Measurements from ENCODE around the gene CDR2L.
"Not testable (repeated sequence)": the region's sequence is repeated elsewhere in the genome, so short reads cannot be mapped to it uniquely, and the experiment has no call there.

CDR2L gene

DNA sequence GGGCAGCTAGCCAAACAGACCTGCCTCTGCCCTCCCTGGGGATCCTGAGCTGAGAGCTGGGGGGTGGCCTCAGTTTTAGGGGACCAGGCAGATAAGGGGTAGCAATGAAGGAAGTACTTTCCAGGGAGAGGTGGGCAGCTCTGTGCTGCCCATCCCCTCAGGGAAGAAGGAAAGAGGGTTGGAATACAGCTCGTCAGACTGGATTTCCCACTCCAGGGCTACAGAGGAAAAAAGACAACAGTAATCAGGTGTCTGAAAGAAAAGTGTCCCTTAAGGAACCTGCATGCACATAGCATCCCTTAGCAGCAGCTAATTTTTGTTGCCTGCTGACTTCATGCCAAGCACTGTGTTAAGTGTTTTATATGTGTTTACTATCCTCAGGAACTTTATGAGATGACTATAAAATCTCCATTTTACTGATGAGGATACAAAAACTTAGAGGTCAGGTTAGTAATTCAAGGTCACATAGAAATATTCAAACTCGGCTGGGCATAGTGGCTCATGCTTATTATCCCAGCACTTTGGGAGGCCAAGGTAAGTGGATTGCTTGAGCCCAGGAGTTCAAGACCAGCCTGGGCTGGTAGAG lies 21.8 kb downstream of the CDR2L start:
- DNase-seq (ENCODE audit: low read depth in 1 of 2, low spot score in 1 of 2), result no peak

DNA sequence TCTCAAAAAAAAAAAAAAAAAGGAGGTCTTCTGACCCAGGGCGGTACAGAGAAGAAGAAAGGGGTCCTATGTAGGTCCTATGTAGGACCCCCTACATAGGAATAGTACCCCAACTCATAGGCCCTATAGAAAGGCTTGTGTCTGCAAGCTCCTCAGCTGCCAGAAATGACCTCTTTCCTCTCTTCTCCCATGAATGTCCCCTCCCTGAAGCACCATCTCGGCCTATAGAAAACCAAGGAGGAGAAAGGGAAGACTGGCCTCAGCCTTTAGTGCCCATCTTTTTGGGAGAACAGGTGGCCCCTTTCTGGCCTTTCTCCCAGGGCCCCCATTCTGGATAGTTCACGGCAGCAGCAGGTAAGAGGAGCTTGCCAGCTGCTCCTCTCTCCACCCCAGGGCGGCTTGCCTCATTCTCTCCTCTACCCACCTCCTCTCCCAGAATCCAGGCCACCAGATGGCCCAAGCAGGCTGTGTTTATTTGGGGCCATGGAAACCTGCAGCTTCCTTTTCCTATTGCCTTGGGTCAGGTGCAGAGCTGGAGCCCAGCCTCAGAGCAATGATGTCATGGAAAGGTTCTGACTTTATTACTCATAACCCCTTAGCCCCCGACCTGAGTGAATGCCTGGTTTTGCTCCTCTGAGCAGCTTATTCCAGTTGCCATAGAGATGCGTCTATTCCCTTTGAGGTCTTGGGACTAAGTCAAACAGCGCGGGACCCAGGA lies 23.4 kb downstream of the CDR2L start:
- DNase-seq (ENCODE audit: low read depth in 1 of 2, low spot score in 1 of 2), result no peak

DNA sequence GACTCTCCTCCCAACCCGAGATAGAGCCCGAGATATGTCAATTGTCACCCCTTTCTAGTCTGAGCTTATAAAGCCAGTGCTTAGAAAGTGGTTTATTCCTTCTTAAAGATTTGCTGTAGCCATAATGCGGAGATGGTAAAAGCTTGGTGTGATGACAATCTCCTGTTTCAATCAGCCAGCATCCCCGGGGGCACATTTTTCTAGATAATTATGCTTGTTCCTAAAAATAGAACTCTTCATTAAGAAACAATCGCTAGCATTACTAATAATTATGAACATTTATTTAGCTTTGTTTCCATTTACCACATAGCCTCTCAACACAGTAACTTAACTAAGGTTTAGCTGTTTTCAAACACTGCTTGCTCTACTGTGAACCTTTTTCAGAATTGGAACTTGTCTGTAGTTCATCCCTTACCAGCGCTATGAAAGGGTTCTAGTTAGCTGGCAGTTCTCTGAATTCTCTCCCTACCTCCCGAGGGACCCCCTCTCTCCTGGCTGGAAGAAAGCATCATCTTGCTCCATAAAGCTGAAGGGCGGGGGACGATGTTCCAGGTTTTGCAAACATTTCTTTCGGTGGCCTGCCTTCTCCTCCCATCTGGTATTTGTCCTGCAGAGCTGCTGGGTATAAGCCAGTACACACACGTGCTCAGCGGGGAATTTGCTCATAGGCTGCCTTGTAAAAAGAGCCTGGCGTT lies 24.1 kb downstream of the CDR2L start:
- no peak for DNase-seq (ENCODE audit: low read depth in 1 of 2, low spot score in 1 of 2)

DNA sequence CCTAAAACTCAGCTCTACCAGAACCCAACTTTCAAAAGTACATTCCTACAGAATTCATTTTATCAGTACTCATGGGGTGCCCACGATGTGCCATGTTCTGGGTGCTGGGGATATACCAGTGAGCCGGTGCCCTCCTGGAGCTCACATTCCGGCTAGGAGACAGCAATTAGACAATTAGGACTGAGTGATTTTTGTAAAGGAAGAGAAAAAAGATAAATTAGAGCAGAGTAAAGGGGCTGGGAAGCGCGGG lies 24.6 kb downstream of the CDR2L start:
- DNase-seq (ENCODE audit: low read depth in 1 of 2, low spot score in 1 of 2), result no peak

DNA sequence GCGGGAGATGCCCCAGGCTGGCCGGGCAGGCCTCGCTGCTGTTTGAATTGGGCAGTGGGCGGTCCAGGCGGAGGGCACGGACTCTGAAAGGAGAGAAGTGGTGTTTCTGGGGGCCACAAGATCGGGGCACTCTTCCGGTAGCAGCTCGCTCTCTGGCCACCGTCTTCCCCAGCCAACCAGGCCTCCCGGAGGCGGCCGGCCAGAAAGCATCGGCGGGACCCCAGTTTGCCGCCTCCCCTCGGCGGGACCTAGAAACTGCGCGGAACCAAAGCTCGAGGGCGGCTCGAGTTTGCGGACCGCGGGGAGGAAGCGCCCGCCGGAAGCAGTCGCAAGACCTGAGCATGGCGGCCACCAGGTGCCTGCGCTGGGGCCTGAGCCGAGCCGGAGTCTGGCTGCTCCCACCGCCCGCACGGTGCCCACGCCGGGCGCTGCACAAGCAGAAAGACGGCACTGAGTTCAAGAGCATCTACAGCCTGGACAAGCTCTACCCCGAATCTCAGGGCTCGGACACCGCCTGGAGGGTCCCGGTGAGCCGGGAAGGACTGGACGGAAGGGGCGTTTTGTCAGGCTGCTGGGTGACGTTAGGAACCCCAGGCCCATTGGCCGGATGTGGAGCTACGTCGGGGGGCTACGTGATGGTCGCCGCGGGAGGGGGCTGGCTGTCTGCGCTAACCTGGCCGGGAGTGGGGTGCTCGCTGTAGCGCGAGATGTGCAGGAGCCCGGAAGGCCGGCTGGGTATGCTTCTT lies 25.1 kb downstream of the CDR2L start, which contains the start of gene MRPL58:
Gene MRPL58 (plus strand): TSS at position 325 of the 746 bp plus-strand sequence. CDS start 17 bp downstream, at position 342.
- DNase-seq (ENCODE audit: low read depth in 1 of 2, low spot score in 1 of 2), result peak; percentile 61 to 72

DNA sequence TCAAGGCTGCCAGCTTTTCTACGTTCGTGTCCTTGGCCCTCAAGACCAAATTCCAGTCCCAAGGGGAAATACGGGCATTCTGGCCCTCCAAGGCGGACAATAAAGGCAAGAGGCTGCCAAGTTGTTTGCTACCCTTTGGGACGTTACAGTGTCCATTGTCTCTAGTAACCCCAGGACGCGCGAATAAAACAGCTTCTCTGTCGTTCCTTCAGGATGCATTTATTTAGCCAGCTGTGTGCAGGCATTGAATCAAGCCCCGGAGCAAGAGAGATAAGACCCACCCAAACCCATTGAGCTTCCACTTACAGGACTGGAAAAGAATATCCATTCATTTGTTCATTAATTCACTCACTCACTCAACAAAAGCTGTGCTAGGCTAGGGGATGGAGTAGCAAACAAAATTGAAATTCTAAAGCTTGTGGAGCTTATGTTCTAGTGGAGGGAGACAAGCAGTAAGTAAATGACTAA lies 25.7 kb downstream of the CDR2L start:
- no peak for DNase-seq (ENCODE audit: low read depth in 1 of 2, low spot score in 1 of 2)

DNA sequence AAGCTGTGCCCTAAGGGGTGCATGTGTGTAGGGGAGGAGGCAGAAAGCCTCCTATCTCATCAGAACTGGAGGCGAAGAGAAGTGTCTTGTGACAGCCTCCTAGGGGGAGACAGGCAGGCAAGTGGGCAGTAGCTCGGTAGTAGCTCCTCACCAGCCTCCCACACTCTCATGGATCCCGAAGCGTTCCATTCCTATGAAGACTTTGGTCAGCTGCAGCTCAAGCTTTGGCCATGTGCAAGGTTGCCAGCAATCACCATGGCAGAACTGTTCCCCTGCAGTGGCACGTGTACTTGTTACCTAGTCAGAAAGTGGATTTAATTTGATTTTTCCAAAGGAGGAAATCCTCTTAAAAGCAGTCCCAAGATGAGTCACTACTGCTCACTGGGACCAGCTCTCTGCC lies 31.7 kb downstream of the CDR2L start:
- no peak for DNase-seq (ENCODE audit: low read depth in 1 of 2, low spot score in 1 of 2)

DNA sequence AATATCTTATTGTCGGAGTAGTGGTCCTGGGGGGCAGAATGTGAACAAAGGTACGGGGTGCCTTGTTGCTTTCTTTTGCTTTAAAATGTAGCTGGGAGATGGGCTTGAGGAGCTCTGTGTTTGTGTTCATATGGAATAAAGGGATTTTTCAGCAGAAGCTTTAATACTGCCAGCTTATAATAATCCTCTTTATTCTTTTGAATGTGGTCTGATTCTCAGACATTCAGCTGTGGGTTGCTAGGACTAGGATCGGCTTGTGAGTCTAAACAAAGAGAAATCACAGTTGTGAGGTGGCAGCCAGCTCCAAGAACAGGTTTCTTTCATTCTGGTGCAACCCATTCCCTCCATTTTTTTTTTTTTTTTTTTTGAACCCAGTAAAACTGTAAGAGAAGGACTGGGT lies 32.3 kb downstream of the CDR2L start:
- DNase-seq (ENCODE audit: low read depth in 1 of 2, low spot score in 1 of 2), result no peak

DNA sequence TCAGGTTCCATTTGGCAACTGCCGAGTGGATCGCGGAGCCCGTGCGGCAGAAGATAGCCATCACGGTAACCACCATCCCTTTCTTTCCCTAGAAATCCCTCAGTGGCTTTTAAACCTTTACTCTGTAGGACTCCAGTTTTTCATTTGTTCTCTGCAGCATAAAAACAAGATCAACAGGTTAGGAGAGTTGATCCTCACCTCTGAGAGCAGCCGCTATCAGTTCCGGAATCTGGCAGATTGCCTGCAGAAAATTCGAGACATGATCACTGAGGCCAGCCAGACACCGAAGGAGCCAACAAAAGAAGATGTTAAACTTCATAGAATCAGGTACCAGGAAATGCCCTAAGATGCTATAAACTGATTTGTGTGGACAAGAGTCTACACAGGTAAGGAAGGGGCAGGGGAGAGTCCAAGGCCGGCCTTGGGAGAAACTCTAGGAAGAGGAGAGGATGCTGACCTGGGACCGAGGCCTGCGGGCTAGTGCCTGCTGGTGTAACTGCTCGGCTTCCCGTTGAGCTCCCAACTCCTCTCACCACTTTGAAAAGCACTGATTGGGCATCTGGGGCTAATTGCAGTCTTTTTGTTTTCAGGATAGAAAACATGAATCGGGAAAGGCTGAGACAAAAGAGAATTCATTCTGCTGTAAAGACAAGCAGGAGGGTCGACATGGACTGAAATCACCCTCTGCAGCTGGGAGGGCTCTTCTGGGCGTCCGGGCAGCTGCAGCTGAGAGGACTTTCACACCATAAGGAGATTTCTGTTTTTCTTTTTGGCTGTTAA lies 33.1 kb downstream of the CDR2L start:
- DNase-seq (ENCODE audit: low read depth in 1 of 2, low spot score in 1 of 2), result no peak

DNA sequence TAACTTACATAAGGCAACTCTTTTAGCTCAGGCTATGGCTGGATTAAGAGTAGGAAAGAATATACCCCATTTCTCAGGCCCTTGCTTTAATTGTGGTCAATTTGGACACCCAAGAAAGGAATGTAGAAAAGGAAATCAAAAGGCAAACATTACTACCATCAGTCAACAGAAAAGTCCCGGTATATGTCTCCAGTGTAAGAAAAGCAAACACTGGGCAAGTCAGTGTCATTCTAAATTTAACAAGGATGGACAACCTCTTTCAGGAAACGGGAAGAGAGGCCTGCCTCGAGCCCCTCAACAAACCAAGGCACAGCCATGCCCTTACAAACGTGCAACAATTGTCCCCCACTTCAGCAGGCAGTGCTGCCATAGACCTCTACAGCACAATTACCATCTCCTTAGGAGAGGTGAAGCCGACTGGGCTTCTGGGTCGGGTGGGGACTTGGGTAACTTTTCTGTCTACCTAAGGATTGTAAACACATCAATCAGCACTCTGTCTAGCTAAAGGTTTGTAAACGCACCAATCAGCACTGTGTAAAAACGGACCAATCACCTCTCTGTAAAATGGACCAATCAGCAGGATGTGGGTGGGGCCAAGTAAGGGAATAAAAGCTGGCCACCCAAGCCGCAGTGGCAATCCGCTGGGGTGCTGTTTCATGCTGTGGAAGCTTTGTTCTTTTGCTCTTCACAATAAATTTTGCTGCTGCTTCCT lies 37.4 kb downstream of the CDR2L start:
- no peak for DNase-seq (ENCODE audit: low read depth in 1 of 2, low spot score in 1 of 2)

DNA sequence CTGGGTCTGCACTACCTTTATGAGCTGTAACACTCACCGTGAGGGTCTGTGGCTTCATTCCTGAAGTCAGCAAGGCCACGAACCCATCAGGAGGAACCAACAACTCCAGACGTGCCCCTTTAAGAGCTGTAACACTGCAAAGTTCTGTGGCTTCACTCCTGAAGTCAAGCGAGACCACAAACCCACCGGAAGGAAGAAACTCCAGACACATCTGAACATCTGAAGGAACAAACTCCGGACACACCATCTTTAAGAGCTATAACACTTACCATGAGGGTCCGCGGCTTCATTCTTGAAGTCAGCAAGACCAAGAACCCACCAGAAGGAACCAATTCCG lies 37.9 kb downstream of the CDR2L start:
- DNase-seq (ENCODE audit: low read depth in 1 of 2, low spot score in 1 of 2), result not testable (repeated sequence)

DNA sequence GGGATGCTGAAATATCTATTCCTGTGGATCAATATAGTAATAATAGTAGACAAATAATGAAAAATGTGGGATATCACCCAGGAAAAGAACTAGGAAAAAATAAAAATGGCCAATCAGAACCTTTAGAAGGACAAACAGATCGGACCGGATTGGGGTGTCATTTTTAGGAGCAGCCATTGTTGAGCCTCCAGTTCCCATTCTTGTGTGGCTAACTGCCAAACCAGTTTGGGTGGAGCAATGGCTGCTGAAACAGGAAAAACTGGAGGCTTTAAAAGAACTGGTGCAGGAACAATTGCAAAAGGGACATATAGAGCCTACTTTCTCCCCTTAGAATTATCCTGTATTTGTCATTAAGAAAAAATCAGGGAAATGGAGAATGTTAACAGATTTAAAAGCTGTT lies 39.2 kb downstream of the CDR2L start:
- DNase-seq (ENCODE audit: low read depth in 1 of 2, low spot score in 1 of 2), result not testable (repeated sequence)

DNA sequence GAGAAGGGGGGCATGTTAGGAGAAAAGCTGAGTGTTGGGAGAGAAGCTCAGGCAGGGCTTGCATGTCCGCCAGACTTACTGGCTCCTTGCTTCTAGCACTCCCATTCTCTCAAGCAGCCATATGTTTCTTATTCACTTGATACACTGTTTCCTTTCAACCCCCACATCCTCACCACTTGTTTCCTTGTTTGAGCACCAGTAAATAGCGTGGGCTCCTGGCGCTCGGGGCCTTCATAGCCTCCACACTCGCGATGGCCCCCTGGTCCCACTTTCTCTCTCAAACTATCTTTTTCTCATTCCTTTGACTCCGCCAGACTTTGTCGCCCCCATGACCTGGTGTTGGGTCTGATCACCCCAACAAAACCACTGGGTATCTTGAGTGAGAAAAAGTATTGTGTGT lies 42.7 kb downstream of the CDR2L start:
- no peak for DNase-seq (ENCODE audit: low read depth in 1 of 2, low spot score in 1 of 2)

DNA sequence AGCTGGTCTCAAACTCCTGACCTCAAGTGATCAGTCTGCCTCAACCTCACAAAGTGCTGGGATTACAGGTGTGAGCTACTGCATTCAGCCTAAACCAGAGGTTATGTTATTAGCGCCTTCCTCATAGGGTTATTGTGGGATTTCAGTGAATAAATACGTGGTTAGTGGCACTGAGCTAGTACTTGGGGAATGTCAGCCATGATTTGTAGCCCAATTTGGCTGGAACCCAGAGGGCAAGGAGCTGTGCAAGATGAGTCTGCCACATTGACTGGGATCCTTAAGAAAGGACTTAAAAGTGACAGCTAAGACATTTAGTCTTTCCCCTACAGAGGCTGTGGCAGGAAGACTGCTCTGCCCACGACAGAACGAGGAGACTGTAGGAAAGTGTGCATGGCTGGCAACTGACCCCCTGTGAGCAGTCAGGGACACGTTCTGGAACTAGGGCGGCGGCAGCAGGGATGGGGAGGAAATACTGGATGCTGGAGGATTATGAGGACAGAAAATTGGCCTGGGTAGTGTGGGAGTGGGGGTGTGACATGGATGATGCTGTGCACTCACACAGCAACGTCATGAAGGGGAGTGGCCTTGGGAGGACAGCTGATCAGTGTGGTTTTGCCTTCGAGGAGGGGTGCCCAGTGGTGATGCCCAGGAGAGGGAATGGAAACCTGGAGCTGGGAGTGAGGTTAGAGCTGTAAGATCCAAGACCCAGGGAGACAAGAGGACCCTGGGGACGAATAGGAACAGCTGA lies 44.7 kb downstream of the CDR2L start:
- peak in 1 of 2 donors; percentile 25 for DNase-seq (ENCODE audit: low read depth in 1 of 2, low spot score in 1 of 2)

DNA sequence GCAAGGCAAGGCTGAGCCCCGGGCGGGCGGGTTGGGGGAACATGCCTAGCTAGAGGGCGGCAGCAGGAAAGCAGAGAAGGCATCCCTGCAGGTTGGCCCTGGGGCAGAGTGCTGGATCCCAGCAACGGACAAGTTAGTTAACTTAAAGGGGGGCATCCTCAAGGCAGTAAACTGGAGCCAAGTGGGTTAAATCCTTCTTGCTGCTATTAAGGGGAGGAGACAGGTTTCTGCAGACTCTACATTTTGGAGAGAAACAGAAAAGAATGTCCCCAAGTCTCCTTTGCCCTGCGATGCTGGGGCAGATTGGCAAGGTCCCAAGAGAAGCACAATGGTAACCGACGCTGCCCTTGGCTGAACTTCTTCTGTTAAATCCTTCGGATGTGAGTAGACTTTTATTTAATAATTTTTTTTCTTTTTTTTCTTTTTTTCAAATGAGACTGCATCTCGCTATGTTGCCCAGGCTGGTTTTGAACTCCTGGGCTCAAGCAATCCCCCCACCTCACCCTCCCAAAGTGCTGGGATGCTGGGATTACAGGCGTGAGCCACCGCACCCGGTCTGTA lies 45.4 kb downstream of the CDR2L start:
- no peak for DNase-seq (ENCODE audit: low read depth in 1 of 2, low spot score in 1 of 2)

DNA sequence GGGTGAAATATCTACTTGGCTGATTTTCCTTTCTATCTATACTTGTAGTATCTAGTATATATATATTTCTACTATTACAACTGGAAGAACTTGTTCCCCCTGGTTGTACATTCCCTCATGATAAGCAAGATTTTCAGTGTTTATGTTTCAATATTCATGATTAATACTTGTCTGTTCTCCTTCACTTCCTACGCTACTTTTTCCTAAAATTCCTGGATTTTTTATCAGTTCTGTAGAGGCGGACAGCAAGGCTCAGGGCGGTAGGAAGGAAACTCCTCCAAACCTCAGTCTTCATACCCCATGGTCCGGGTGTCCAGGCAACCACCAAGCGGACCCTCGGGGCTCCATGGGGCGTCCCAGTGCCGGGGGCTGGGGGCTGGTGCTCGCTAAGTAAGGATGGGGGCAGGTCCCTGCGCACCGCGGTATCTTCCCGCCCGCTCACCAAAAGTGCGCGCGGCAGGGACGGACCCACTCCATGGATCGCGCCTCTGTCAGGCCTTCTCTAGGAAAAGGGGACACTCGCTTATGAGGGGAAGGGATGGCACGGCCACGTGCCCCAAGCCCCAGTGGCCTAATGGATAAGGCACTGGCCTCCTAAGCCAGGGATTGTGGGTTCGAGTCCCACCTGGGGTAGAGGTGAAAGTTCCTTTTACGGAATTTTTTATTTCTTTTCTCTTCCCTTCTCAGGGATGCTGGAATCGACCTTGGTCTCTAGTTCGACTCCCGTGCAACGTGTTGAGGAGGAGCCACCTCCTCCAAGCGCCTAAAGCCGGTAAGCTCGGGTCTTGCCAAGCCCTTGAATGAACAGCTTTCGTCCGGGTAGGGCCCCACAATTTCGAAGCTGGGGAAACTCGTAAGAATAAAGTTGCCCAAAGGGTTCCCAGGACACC lies 46.2 kb downstream of the CDR2L start:
- peak; percentile 69 to 88 for DNase-seq (ENCODE audit: low read depth in 1 of 2, low spot score in 1 of 2)

DNA sequence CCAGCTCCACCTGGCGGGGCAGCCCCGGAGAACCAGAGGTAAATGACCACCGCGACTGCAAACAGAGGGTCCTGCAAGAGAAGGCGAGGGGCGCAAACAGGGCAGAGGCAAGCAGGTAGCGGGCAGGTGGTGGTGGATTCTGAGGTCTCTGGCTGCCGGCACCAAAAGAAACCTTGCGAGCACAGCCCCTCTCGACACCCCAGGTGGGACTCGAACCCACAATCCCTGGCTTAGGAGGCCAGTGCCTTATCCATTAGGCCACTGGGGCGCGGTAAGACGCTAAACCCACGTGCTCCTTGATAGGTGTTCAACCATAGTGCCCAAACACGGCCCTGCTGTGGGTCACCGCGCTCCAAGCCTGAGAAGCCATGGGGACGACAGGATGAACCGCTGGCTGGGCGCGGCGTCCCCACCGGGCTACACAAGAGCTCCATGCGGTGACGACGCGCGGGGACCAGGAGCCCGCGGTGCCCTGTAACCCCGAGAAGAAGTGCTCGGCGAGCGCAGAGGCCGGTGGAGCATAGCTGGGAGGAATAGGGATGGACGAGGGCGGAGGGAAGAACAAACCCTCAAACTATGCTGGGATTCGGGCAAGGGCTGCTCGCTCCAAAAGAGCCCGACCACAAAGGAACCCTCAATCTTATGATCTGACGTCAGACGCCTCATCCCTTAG lies 46.9 kb downstream of the CDR2L start:
- DNase-seq (ENCODE audit: low read depth in 1 of 2, low spot score in 1 of 2), result peak; percentile 60 to 90

All from stimulated activated CD4-positive, alpha-beta T cell treated with anti-CD3 and anti-CD28 coated beads, Interleukin-15, amount 100 ng/mL, for 1 hour (primary cell).